Measurements from ENCODE around the gene SLC4A1AP. TPM values are rescaled to one million over a fixed set of nuclear protein-coding genes. Genes with fewer than 3 reads are reported as not detected.
A peak's percentile ranks its signal among the peaks of the same experiment; 100 is the strongest.

Gene SLC4A1AP
- total and polyA plus RNA-seq, 2 of the 13 experiments (the other 11 are each of a cell fraction or from before 2014, with no cell fraction given), result 15.3 to 44.6 TPM

- TF ChIP-seq, protein P1, sequence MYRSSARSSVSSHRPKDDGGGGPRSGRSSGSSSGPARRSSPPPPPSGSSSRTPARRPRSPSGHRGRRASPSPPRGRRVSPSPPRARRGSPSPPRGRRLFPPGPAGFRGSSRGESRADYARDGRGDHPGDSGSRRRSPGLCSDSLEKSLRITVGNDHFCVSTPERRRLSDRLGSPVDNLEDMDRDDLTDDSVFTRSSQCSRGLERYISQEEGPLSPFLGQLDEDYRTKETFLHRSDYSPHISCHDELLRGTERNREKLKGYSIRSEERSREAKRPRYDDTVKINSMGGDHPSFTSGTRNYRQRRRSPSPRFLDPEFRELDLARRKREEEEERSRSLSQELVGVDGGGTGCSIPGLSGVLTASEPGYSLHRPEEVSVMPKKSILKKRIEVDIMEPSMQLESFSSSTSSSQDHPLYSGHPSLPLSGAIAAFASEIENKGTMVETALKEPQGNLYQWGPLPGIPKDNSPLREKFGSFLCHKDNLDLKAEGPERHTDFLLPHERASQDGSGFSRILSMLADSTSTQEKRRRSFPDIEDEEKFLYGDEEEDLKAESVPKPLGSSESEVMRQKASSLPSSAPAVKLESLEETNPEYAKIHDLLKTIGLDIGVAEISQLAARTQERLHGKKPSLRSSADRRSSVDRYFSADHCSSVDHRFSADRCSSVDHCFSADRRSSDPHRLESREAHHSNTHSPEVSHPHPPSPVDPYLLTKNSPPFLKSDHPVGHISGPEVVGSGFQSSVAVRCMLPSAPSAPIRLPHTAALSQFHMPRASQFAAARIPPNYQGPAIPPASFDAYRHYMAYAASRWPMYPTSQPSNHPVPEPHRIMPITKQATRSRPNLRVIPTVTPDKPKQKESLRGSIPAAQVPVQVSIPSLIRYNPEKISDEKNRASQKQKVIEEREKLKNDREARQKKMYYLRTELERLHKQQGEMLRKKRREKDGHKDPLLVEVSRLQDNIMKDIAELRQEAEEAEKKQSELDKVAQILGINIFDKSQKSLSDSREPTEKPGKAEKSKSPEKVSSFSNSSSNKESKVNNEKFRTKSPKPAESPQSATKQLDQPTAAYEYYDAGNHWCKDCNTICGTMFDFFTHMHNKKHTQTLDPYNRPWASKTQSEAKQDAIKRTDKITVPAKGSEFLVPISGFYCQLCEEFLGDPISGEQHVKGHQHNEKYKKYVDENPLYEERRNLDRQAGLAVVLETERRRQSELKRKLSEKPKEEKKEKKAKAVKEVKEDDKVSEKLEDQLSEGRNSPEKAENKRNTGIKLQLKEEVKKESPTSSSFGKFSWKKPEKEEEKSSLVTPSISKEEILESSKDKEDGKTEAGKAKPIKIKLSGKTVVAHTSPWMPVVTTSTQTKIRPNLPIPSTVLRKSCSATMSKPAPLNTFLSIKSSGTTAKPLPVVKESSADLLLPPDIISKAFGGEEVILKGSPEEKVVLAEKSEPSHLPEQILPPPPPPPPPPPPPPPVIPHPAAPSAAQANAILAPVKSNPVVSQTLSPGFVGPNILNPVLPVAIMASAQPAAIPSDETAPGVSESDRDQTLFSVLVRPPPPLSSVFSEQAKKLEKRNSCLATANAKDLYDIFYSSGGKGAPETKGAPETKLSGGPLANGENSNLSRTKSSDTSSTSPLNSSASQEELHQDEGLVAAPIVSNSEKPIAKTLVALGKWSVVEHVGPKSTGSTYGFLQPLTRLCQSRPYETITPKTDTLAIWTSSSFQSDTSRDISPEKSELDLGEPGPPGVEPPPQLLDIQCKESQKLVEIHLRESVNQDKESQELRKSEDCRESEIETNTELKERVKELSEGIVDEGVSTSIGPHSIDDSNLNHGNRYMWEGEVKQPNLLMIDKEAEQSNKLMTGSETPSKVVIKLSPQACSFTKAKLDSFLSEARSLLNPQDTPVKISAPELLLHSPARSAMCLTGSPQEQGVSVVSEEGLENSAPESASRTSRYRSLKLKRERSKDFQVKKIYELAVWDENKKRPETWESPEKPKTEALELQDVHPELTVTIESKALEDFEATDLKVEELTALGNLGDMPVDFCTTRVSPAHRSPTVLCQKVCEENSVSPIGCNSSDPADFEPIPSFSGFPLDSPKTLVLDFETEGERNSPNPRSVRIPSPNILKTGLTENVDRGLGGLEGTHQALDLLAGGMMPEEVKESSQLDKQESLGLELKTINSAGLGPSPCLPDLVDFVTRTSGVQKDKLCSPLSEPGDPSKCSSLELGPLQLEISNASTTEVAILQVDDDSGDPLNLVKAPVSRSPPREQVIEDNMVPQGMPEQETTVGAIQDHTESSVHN (CRISPR knock-in tag; IDR thresholded peaks at IDR 0.05), result 0 out of 2 replicates have a peak, but pooled peaks have one; percentile 43
- TF ChIP-seq MTERF4 (CRISPR knock-in tag; IDR thresholded peaks at IDR 0.05) (0 out of 2 replicates have a peak, but pooled peaks have one; percentile 53), ZNF644 (CRISPR knock-in tag; IDR thresholded peaks at IDR 0.05; ENCODE audit: low read depth) (no peak), POGZ (CRISPR knock-in tag; IDR thresholded peaks at IDR 0.05) (peak; percentile 87), ZNF616 (CRISPR knock-in tag; IDR thresholded peaks at IDR 0.05; ENCODE audit: low read depth) (peak; percentile 84), ZNF17 (CRISPR knock-in tag; IDR thresholded peaks at IDR 0.05) (no peak), ZNF713 (CRISPR knock-in tag; IDR thresholded peaks at IDR 0.05) (no peak), ZNF75D (CRISPR knock-in tag; IDR thresholded peaks at IDR 0.05; ENCODE audit: borderline replicate concordance) (peak; percentile 46; the same call in 1 of the 2 replicates), ZBTB14 (CRISPR knock-in tag; IDR thresholded peaks at IDR 0.05) (peak; percentile 48), HCFC1 (IDR thresholded peaks at IDR 0.05; ENCODE audit: low read depth, low read length) (peak; percentile 72)
- TF ChIP-seq, protein P2, sequence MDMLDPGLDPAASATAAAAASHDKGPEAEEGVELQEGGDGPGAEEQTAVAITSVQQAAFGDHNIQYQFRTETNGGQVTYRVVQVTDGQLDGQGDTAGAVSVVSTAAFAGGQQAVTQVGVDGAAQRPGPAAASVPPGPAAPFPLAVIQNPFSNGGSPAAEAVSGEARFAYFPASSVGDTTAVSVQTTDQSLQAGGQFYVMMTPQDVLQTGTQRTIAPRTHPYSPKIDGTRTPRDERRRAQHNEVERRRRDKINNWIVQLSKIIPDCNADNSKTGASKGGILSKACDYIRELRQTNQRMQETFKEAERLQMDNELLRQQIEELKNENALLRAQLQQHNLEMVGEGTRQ (IDR thresholded peaks at IDR 0.05; ENCODE audit: low read depth, low read length), result no peak; the same call in 1 of the 2 replicates
- TF ChIP-seq, protein P2 (CRISPR knock-in tag; IDR thresholded peaks at IDR 0.05; ENCODE audit: borderline replicate concordance), result no peak
- TF ChIP-seq, protein P3, sequence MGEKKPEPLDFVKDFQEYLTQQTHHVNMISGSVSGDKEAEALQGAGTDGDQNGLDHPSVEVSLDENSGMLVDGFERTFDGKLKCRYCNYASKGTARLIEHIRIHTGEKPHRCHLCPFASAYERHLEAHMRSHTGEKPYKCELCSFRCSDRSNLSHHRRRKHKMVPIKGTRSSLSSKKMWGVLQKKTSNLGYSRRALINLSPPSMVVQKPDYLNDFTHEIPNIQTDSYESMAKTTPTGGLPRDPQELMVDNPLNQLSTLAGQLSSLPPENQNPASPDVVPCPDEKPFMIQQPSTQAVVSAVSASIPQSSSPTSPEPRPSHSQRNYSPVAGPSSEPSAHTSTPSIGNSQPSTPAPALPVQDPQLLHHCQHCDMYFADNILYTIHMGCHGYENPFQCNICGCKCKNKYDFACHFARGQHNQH (CRISPR knock-in tag; IDR thresholded peaks at IDR 0.05), result peak; percentile 93
Observed at GRCh38 chr2:27663285-27664153, at the start of gene SLC4A1AP, which contains the start of gene SUPT7L (continued).

Measured in HepG2 (cell line).